Activated T-cell treated with anti-CD3 and anti-CD28 coated beads, Interleukin-2, amount 50 U/mL, for 72 hours (primary cell): ENCODE data around the gene PRKD2. TPM values are rescaled to one million over a fixed set of nuclear protein-coding genes. Genes with fewer than 3 reads are reported as not detected.

Experiments
- ATAC-seq, 2 donors: fragments of 150-1000 bp; cut with Tn5 transposase; replicated peaks in 1 of 2; 2 replicates each; pipeline ENCODE4 v1.10.0; 2021; ENCODE audit warnings: moderate library complexity in 2 of 2, mild to moderate bottlenecking in 1 of 2
- DNase-seq, 2 donors: peaks; one replicate each; pipeline ENCODE4 v3.0.0; 2021 to 2022; ENCODE audit warnings: mixed read lengths in 1 of 2
- H3K27ac Mint-ChIP-seq: one replicate; pipeline ENCODE4 v1.8.0; 2022; ENCODE audit warnings: mild to moderate bottlenecking, moderate library complexity, mixed read lengths
- H3K27me3 Mint-ChIP-seq: one replicate; pipeline ENCODE4 v1.8.0; 2022; ENCODE audit warnings: low read depth, mixed read lengths
- H3K36me3 Mint-ChIP-seq, 2 donors: one replicate each; pipeline ENCODE4 v1.8.0; 2022; ENCODE audit warnings: mixed read lengths in 2 of 2, mild to moderate bottlenecking in 1 of 2; ENCODE audit not compliant: insufficient read depth in 2 of 2
- H3K4me1 Mint-ChIP-seq: one replicate; pipeline ENCODE4 v1.8.0; 2022; ENCODE audit warnings: low read depth, mixed read lengths
- H3K4me3 Mint-ChIP-seq, 2 donors: one replicate each; pipeline ENCODE4 v1.8.0; 2022; ENCODE audit warnings: mild to moderate bottlenecking in 2 of 2, mixed read lengths in 2 of 2, moderate library complexity in 2 of 2
- H3K9me3 Mint-ChIP-seq, 2 donors: one replicate each; pipeline ENCODE4 v1.8.0; 2022; ENCODE audit warnings: mixed read lengths in 2 of 2
- total RNA-seq, 2 donors: library from RNA; stranded (reverse); gene quantifications; one replicate each; pipeline ENCODE4 v1.2.3, GENCODE V29; 2022

The PRKD2 gene
- total RNA-seq, 2 donors from 2014 or later, result 82.0 to 92.9 TPM

DNA sequence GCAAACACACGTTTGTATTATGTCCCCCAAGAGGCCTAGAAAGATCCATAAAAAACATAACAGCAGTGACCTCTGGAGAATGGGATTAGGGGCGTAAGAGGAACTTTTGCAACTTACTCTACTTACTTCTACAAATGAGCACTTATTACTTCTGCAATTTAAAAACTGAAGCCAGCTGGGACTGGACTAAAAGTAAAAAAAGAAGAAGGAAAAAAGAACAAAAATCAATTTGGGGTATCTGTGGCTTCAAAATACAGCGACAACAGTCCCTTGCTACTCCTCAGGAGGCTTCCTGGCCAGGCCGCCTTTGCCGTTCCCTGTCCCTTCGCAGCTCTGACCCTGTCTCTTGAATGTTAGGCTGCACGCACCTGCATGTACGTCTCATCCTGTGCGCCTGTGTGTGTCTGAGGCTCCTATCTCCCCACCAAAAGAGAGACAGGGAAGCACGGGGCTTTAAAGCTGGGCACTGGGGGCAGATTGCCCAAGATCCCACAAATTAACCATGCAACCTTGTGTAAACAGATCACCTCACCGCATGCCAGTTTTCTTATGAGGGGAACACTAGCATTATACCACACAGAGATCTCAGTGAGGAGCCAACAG lies 16.9 kb upstream of the PRKD2 start:
- H3K9me3 Mint-ChIP-seq, result no peaks in the 10 kb centered on the region
- peaks cover 4 to 26% of the 10 kb centered on the region in 2 donors for H3K36me3 Mint-ChIP-seq
- H3K4me3 Mint-ChIP-seq, result no peak overlapping the region
- ATAC-seq (no peak), DNase-seq (no peak)
- peak overlapping the region; percentile 82 for H3K27ac Mint-ChIP-seq
- H3K27me3 Mint-ChIP-seq, result no peaks in the 10 kb centered on the region
- H3K4me1 Mint-ChIP-seq, result peaks cover 27% of the 10 kb centered on the region

- H3K27ac Mint-ChIP-seq, result no peak overlapping the region
- no peaks in the 10 kb centered on the region for H3K9me3 Mint-ChIP-seq
- no peaks in the 10 kb centered on the region for H3K27me3 Mint-ChIP-seq
- no peak for ATAC-seq
- DNase-seq, result no peak
- peaks cover 32% of the 10 kb centered on the region for H3K4me1 Mint-ChIP-seq
- H3K36me3 Mint-ChIP-seq, result peaks cover 4 to 29% of the 10 kb centered on the region in 2 donors
- H3K4me3 Mint-ChIP-seq, result no peak overlapping the region
Measured at GRCh38 chr19:46732966-46733689, 16.2 kb upstream of the PRKD2 start.

DNA sequence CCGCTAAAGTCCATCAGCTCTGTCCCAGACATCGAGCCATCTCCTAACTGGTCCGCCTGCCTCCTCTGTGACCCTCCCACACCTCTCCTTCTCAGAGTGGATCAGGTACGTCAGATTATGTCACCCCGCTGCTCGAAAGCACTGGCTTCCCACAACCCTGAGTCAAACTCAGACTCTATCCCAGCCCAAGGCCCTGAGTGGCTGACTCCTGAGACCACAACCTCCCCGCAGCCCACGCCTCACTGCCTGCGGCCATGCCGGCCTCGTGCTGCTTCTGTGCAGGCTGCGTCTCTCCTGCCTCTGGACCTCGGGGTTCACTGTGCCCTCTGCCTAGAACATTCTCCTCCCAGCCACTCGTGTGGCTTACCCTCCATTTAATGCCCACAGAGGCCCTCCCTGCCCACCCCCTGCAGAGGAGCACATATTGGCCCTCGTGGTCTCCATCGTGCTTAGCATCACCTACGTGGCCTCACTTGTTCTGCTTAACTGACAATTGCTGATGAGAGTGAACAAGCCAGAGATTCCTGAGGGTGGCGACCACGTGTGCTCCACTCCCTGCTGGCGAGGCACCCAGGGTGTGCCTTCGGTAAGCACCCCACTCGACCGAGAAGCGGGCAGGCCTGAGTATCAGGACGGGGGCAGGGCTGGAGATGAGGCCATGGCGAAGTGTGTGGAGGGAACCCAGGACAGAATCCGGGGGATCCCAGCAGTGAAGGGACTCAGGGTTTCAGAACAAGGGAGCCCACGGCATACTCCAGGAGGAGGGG lies 15.4 kb upstream of the PRKD2 start:
- H3K27ac Mint-ChIP-seq, result no peak overlapping the region
- H3K4me3 Mint-ChIP-seq, result no peak overlapping the region
- H3K36me3 Mint-ChIP-seq, result peaks cover 4 to 29% of the 10 kb centered on the region in 2 donors
- no peak for ATAC-seq
- H3K4me1 Mint-ChIP-seq, result peaks cover 32% of the 10 kb centered on the region
- no peaks in the 10 kb centered on the region for H3K27me3 Mint-ChIP-seq
- H3K9me3 Mint-ChIP-seq, result no peaks in the 10 kb centered on the region
- DNase-seq, result no peak

DNA sequence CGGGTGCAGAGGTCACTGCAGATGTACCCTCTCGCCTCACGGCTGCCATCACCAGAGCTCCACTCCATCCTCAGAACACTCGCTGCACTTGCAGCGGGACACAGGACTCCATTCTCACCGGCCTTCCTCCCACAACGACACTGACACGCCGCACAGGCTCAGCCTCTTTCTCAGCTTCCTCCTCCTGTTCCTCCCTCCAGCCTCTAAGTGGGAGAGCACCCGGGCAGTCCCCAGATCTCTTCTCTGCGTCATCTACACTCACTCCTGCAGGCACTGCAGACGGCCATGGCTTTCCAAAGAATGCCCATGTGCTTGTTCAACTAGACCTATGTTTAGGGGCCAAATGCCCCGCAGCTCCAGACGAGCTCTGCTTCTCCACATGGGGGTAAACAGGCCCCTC lies 14.7 kb upstream of the PRKD2 start:
- ATAC-seq (no peak), DNase-seq (no peak)
- no peaks in the 10 kb centered on the region for H3K27me3 Mint-ChIP-seq
- no peaks in the 10 kb centered on the region for H3K9me3 Mint-ChIP-seq
- peaks cover 32% of the 10 kb centered on the region for H3K4me1 Mint-ChIP-seq
- no peak overlapping the region for H3K4me3 Mint-ChIP-seq
- peaks cover 4 to 26% of the 10 kb centered on the region in 2 donors for H3K36me3 Mint-ChIP-seq
- no peak overlapping the region for H3K27ac Mint-ChIP-seq

DNA sequence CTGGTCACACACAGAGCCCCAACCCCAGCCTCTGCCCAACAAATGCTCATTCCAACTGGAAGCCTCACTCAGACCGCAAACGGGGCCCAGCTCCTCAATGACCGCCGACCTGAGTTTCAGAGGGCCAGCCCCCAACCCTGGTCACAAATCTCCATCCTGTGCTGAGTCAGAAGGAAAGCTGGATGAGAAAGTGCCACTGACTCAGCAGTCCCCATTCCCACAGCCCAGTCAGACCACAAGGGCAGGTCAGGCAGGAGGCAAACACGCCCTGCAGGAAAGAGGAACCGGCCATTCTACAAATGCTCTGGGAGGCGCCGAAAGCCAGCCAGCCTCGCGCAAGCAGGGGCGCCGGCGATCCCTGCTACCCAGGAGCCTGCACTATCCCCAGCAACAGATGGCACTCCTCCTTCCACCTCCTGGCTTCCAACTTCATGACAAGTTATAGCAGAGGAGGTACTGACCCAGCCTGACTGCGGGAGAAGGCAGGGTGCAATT lies 14.1 kb upstream of the PRKD2 start:
- peaks cover 8 to 29% of the 10 kb centered on the region in 2 donors for H3K36me3 Mint-ChIP-seq
- no peak overlapping the region for H3K27ac Mint-ChIP-seq
- no peaks in the 10 kb centered on the region for H3K9me3 Mint-ChIP-seq
- DNase-seq (no peak), ATAC-seq (peak in 1 of 2 donors; percentile 25)
- no peak overlapping the region for H3K4me3 Mint-ChIP-seq
- H3K4me1 Mint-ChIP-seq, result peaks cover 32% of the 10 kb centered on the region
- H3K27me3 Mint-ChIP-seq, result no peaks in the 10 kb centered on the region

GRCh38 chr19:46730595-46730994 lies 13.7 kb upstream of the PRKD2 start:
- H3K4me3 Mint-ChIP-seq, result no peak overlapping the region
- no peaks in the 10 kb centered on the region for H3K27me3 Mint-ChIP-seq
- peaks cover 10 to 33% of the 10 kb centered on the region in 2 donors for H3K36me3 Mint-ChIP-seq

DNA sequence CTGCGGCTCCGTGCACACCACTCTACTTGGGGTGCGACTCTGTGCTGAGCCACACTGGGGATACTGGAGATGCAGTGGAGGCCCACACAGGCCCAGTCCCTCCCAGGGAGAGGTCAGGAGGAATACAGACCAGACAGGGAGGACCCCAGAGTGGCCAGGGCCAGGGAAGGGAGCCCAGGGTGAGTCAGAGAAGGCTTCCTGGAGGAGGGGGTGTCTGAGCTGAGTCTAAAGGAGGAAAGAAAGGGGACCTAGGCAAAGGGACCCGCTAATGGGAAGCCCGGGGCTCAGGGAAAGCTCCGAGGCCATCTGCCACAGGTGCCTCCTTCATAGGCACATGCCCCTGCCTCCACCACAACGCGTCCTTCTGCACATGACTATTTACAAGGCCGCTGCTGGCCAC lies 13.3 kb upstream of the PRKD2 start:
- no peak overlapping the region for H3K4me3 Mint-ChIP-seq
- H3K36me3 Mint-ChIP-seq, result peaks cover 10 to 35% of the 10 kb centered on the region in 2 donors
- no peak overlapping the region for H3K27ac Mint-ChIP-seq
- no peaks in the 10 kb centered on the region for H3K27me3 Mint-ChIP-seq
- ATAC-seq (no peak), DNase-seq (no peak)
- H3K4me1 Mint-ChIP-seq, result peaks cover 32% of the 10 kb centered on the region
- no peaks in the 10 kb centered on the region for H3K9me3 Mint-ChIP-seq

More at GRCh38 chr19:46730595-46730994, 13.7 kb upstream of the PRKD2 start:
- DNase-seq (no peak), ATAC-seq (no peak)
- peaks cover 32% of the 10 kb centered on the region for H3K4me1 Mint-ChIP-seq
- H3K27ac Mint-ChIP-seq, result no peak overlapping the region
- H3K9me3 Mint-ChIP-seq, result no peaks in the 10 kb centered on the region

- Mint-ChIP-seq H3K27ac (no peak overlapping the region), H3K27me3 (no peaks in the 10 kb centered on the region), H3K4me1 (peaks cover 32% of the 10 kb centered on the region), H3K9me3 (no peaks in the 10 kb centered on the region), H3K36me3 (peaks cover 10 to 35% of the 10 kb centered on the region in 2 donors), H3K4me3 (no peak overlapping the region)
- ATAC-seq (no peak), DNase-seq (no peak)
Measured at GRCh38 chr19:46729696-46730095, 12.8 kb upstream of the PRKD2 start.

DNA sequence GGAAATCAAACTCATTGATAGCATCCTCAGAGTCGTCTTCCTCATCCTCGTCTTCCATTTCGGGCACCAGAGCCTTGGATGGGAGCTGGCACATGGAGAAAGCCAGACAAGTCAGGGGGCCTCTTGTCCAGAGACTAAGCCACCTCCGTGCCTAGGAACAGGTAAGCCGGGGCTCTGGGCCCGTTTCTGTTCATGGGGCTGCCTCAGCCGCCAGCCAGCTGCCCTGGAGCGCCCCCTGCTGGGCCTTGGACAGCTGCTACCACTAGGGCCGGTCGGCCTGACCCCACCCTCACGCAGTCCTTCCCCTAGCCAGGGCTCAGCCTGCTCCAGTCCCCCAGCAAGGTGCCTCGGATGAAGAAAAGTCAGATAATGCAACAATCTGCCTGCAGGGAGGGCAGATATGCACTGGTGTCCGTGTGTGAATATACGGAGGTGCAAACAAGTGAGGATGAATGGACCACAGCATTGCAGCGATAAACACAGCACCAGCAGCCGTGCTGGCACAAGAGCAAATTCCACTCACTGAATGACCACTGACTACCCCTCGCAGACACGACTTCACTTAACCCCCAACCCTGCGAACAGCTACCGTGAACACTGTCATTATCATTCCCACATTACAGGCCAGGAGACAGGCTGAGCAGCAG lies 11.9 kb upstream of the PRKD2 start:
- H3K9me3 Mint-ChIP-seq, result no peaks in the 10 kb centered on the region
- no peak overlapping the region for H3K4me3 Mint-ChIP-seq
- ATAC-seq, result peak; percentile 85 to 87
- H3K4me1 Mint-ChIP-seq, result peaks cover 32% of the 10 kb centered on the region
- H3K27ac Mint-ChIP-seq, result no peak overlapping the region
- no peaks in the 10 kb centered on the region for H3K27me3 Mint-ChIP-seq
- H3K36me3 Mint-ChIP-seq, result peaks cover 8 to 29% of the 10 kb centered on the region in 2 donors
- DNase-seq, result peak; percentile 80 to 86

- Mint-ChIP-seq H3K9me3 (no peaks in the 10 kb centered on the region), H3K27me3 (no peaks in the 10 kb centered on the region), H3K4me1 (peaks cover 32% of the 10 kb centered on the region), H3K36me3 (peaks cover 8 to 29% of the 10 kb centered on the region in 2 donors), H3K27ac (no peak overlapping the region), H3K4me3 (no peak overlapping the region)
- DNase-seq (no peak), ATAC-seq (no peak)
Measured at GRCh38 chr19:46728208-46728607, 11.3 kb upstream of the PRKD2 start.

- Mint-ChIP-seq H3K9me3 (no peaks in the 10 kb centered on the region), H3K36me3 (peaks cover 8 to 29% of the 10 kb centered on the region in 2 donors), H3K27ac (no peak overlapping the region), H3K4me3 (no peak overlapping the region), H3K4me1 (peaks cover 32% of the 10 kb centered on the region), H3K27me3 (no peaks in the 10 kb centered on the region)
- no peak for DNase-seq
- no peak for ATAC-seq
Measured at GRCh38 chr19:46727757-46728156, 10.8 kb upstream of the PRKD2 start.

DNA sequence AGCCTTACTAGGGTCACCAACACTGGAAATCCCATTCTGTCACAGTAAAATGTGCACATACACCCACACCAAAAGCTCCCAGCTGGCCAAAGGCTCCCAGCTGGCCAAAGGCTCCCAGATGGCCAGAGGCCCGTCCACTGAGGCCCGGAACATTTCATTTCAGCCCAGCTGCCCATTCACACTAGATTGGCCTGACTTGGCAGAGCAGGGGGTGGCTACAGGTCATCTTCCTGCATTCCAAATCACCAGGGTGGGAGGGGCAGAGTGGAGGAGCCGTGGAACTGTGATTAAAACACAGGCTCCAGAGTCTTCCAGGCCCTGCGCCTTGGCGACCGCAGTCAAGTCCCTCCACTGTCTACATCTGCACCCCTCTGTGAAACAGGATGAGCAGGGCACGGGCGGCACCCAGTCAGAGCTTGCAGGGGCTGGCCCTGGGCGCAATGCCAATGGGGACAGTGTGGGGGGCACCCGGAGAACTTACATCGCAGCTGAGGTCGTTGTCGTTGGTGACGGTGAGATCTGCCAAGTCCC lies 10.1 kb upstream of the PRKD2 start:
- peaks cover 32% of the 10 kb centered on the region for H3K4me1 Mint-ChIP-seq
- no peaks in the 10 kb centered on the region for H3K9me3 Mint-ChIP-seq
- ATAC-seq (no peak), DNase-seq (no peak)
- peaks cover 7 to 29% of the 10 kb centered on the region in 2 donors for H3K36me3 Mint-ChIP-seq
- no peak overlapping the region for H3K4me3 Mint-ChIP-seq
- no peaks in the 10 kb centered on the region for H3K27me3 Mint-ChIP-seq
- H3K27ac Mint-ChIP-seq, result no peak overlapping the region
